Mammary epithelial cell (primary cell): Measurements from ENCODE around the gene IQGAP1.
"Not testable (repeated sequence)": the region's sequence is repeated elsewhere in the genome, so short reads cannot be mapped to it uniquely, and the experiment has no call there.

Experiments
- CTCF ChIP-seq, 2 donors: IDR thresholded peaks in 1 of 2; conservative IDR thresholded peaks in 1 of 2; 2 replicates each; pipeline ENCODE4 v1.5.1; 2011 to 2012; ENCODE audit warnings: inconsistent platforms in 2 of 2, low read length in 2 of 2, mild to moderate bottlenecking in 2 of 2, control low read depth in 1 of 2, low read depth in 1 of 2; ENCODE audit not compliant: insufficient read depth in 1 of 2; ENCODE audit errors: extremely low read depth in 1 of 2
- EZH2 ChIP-seq: IDR thresholded peaks from 2 replicates; pipeline ENCODE4 v1.6.1; 2012; ENCODE audit warnings: low read length, inconsistent platforms, borderline replicate concordance

- not testable (repeated sequence) for TF ChIP-seq CTCF (conservative IDR thresholded peaks at IDR 0.05 in 1 of 2, IDR thresholded peaks at IDR 0.05 in 1 of 2; ENCODE audit: extremely low read depth in 1 of 2, insufficient read depth in 1 of 2, low read depth in 1 of 2, low read length in 2 of 2); EZH2
Observed at GRCh38 chr15:90409587-90409986, 21.5 kb downstream of the IQGAP1 start.
